Endodermal cell (in vitro differentiated cells): Measurements from ENCODE around the gene FGF12. TPM values are rescaled to one million over a fixed set of nuclear protein-coding genes. Genes with fewer than 3 reads are reported as not detected.

Experiments
- DNase-seq: peaks from one replicate; pipeline ENCODE4 v3.0.0-alpha.2; 2017
- H3K27ac ChIP-seq: 2 replicates; pipeline ENCODE4 v1.5.1; 2013; ENCODE audit warnings: mild to moderate bottlenecking, low read depth, low read length, moderate library complexity
- H3K27me3 ChIP-seq: 2 replicates; pipeline ENCODE4 v1.6.1; 2013; ENCODE audit warnings: mild to moderate bottlenecking, low read length, moderate library complexity; ENCODE audit not compliant: insufficient read depth, control insufficient read depth, poor library complexity, severe bottlenecking
- H3K36me3 ChIP-seq: 2 replicates; pipeline ENCODE4 v1.7.0; 2013; ENCODE audit warnings: mild to moderate bottlenecking, low read length, moderate library complexity; ENCODE audit not compliant: control insufficient read depth, insufficient read depth
- H3K4me1 ChIP-seq: one replicate; pipeline ENCODE4 v1.7.0; 2013; ENCODE audit warnings: low read length; ENCODE audit not compliant: control insufficient read depth, insufficient read depth
- H3K4me3 ChIP-seq: 2 replicates; pipeline ENCODE4 v1.5.1; 2013; ENCODE audit warnings: mild to moderate bottlenecking, low read length, moderate library complexity
- H3K9ac ChIP-seq: 2 replicates; pipeline ENCODE4 v1.6.1; 2013; ENCODE audit warnings: mild to moderate bottlenecking, low read length, moderate library complexity; ENCODE audit not compliant: poor library complexity, severe bottlenecking; ENCODE audit errors: extremely low read depth
- H3K9me3 ChIP-seq: 2 replicates; pipeline ENCODE4 v1.6.1; 2013; ENCODE audit warnings: mild to moderate bottlenecking, low read length, moderate library complexity; ENCODE audit not compliant: control insufficient read depth
- H3K27ac Mint-ChIP-seq: 2 replicates; pipeline ENCODE4 v1.8.0; 2020; ENCODE audit warnings: mixed read lengths
- H3K27me3 Mint-ChIP-seq: 2 replicates; pipeline ENCODE4 v1.8.0; 2021; ENCODE audit warnings: mild to moderate bottlenecking, mixed read lengths; ENCODE audit not compliant: insufficient read depth
- H3K36me3 Mint-ChIP-seq: 2 replicates; pipeline ENCODE4 v1.8.0; 2020; ENCODE audit warnings: low read depth, mixed read lengths
- H3K4me1 Mint-ChIP-seq: 2 replicates; pipeline ENCODE4 v1.8.0; 2020; ENCODE audit warnings: mixed read lengths
- H3K4me3 Mint-ChIP-seq: 2 replicates; pipeline ENCODE4 v1.8.0; 2020; ENCODE audit warnings: mild to moderate bottlenecking, moderate library complexity, mixed read lengths
- H3K9me3 Mint-ChIP-seq: 2 replicates; pipeline ENCODE4 v1.8.0; 2020; ENCODE audit warnings: mild to moderate bottlenecking, mixed read lengths
- CTCF ChIP-seq: fragments of 200-600 bp; sonication (generic); conservative IDR thresholded peaks from 2 replicates; pipeline ENCODE4 v1.5.0; 2021; ENCODE audit warnings: antibody characterized with exemption, mild to moderate bottlenecking
- WGBS, 2 experiments: methylation state at CpG; one replicate each; pipeline versions ENCODE4 v1.1.5 to v1.1.7; 2013; ENCODE audit warnings: missing lambda C conversion rate in 2 of 2, mixed read lengths in 1 of 2; ENCODE audit not compliant: insufficient coverage in 1 of 2, insufficient read length in 1 of 2; 5-methylcytosine and 5-hydroxymethylcytosine counted together
- total RNA-seq, 2 donors: library from RNA; stranded (reverse); fragmentation: NEBNext Ultra II Directional in 1 of 2; extraction: Animal tissue kit (Norgen Biotek cat#: 25700) in 1 of 2; gene quantifications; 2 replicates in 1 of 2; 3 replicates in 1 of 2; pipeline ENCODE4 v1.2.1, GENCODE V29; 2021

Gene FGF12
- total RNA-seq, 2 donors from 2014 or later: 22.9 to 25.2 TPM

GRCh38 chr3:192279664-192280063, 447.7 kb downstream of the FGF12 start:
- Histone ChIP-seq H3K9me3 (no peaks in the 10 kb centered on the region), H3K9ac (no peak overlapping the region), H3K4me3 (no peak overlapping the region), H3K4me1 (no peaks in the 10 kb centered on the region), H3K27ac (no peak overlapping the region), H3K36me3 (no peaks in the 10 kb centered on the region), H3K27me3 (no peaks in the 10 kb centered on the region)
- no peaks in the 10 kb centered on the region for H3K27me3 Mint-ChIP-seq
- no peaks in the 10 kb centered on the region for H3K9me3 Mint-ChIP-seq
- TF ChIP-seq CTCF: no peak
- WGBS, 2 experiments: 92% methylated on average over 1 of the region's 1 CpG; no CpG with 5 or more reads in 1 of the 2 experiments
- no peaks in the 10 kb centered on the region for H3K36me3 Mint-ChIP-seq
- H3K4me1 Mint-ChIP-seq: peaks cover 2% of the 10 kb centered on the region
- no peak for DNase-seq
- no peak overlapping the region for H3K27ac Mint-ChIP-seq
- no peak overlapping the region for H3K4me3 Mint-ChIP-seq

GRCh38 chr3:192277477-192277876, 449.9 kb downstream of the FGF12 start:
- Histone ChIP-seq H3K9ac (no peak overlapping the region), H3K36me3 (no peaks in the 10 kb centered on the region), H3K9me3 (no peaks in the 10 kb centered on the region), H3K4me3 (no peak overlapping the region), H3K27ac (no peak overlapping the region), H3K27me3 (no peaks in the 10 kb centered on the region), H3K4me1 (no peaks in the 10 kb centered on the region)
- H3K9me3 Mint-ChIP-seq: no peaks in the 10 kb centered on the region
- TF ChIP-seq CTCF: no peak
- H3K27me3 Mint-ChIP-seq: no peaks in the 10 kb centered on the region
- H3K4me1 Mint-ChIP-seq: peaks cover 10% of the 10 kb centered on the region
- WGBS, 2 experiments: 90 to 92% methylated on average over 2 to 9 of the region's 9 CpGs
- H3K36me3 Mint-ChIP-seq: no peaks in the 10 kb centered on the region
- H3K4me3 Mint-ChIP-seq: no peak overlapping the region
- no peak for DNase-seq
- no peak overlapping the region for H3K27ac Mint-ChIP-seq

DNA sequence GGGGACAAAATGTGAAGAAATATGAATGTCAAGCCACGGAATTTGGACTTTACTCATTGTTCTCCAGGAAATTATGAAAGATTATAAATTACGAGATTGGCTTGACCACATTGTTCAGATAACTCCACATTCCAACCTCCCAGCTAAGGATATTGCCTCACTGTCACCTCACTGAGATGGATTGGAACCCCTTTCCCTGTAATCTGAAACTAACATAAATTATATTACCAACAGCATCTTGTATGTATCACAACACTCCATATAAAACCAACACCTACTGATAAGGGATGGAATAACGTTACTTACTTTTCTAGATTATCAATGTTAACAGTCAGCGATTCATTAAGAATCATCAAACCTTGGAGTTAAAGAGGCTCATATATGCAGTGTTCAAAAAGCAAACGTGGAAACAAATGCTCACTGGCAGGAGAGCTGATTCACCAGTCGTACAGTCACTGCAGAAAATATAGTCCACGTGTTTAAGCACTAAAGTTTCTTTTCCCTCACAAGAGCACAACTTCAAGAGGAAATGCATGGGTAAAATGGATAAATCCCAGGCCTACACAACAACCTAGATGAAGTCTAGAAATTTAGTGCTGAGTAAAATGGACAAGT, 451.5 kb downstream of the FGF12 start:
- Histone ChIP-seq H3K27ac (no peak overlapping the region), H3K4me3 (no peak overlapping the region), H3K9ac (no peak overlapping the region), H3K27me3 (no peaks in the 10 kb centered on the region), H3K9me3 (no peaks in the 10 kb centered on the region), H3K36me3 (no peaks in the 10 kb centered on the region), H3K4me1 (no peaks in the 10 kb centered on the region)
- Mint-ChIP-seq H3K27me3 (no peaks in the 10 kb centered on the region), H3K36me3 (no peaks in the 10 kb centered on the region), H3K27ac (no peak overlapping the region), H3K4me3 (no peak overlapping the region), H3K9me3 (no peaks in the 10 kb centered on the region), H3K4me1 (peaks cover 8% of the 10 kb centered on the region)
- no peak for DNase-seq
- 95 to 96% methylated on average over 5 to 7 of the region's 7 CpGs for WGBS, 2 experiments
- TF ChIP-seq CTCF: no peak
